IPS-18a (cell line): ENCODE measurements around the gene SHISA6.

Experiments used
- H3K27ac ChIP-seq: one replicate; pipeline ENCODE4 v1.5.1; 2013; ENCODE audit warnings: low read length
- H3K27me3 ChIP-seq: one replicate; pipeline ENCODE4 v1.6.1; 2013; ENCODE audit warnings: mild to moderate bottlenecking, low read length; ENCODE audit not compliant: control insufficient read depth, insufficient read depth
- H3K36me3 ChIP-seq: one replicate; pipeline ENCODE4 v1.6.1; 2013; ENCODE audit warnings: low read depth, low read length; ENCODE audit not compliant: control insufficient read depth
- H3K4me1 ChIP-seq: one replicate; pipeline ENCODE4 v1.6.1; 2013; ENCODE audit warnings: low read depth, low read length; ENCODE audit not compliant: control insufficient read depth
- H3K4me3 ChIP-seq: one replicate; pipeline ENCODE4 v1.5.1; 2013; ENCODE audit warnings: low read length
- H3K9ac ChIP-seq: one replicate; pipeline ENCODE4 v1.6.1; 2013; ENCODE audit warnings: mild to moderate bottlenecking, low read length, moderate library complexity
- H3K9me3 ChIP-seq: one replicate; pipeline ENCODE4 v1.6.1; 2013; ENCODE audit warnings: low read depth, low read length; ENCODE audit not compliant: control insufficient read depth

Gene SHISA6

DNA sequence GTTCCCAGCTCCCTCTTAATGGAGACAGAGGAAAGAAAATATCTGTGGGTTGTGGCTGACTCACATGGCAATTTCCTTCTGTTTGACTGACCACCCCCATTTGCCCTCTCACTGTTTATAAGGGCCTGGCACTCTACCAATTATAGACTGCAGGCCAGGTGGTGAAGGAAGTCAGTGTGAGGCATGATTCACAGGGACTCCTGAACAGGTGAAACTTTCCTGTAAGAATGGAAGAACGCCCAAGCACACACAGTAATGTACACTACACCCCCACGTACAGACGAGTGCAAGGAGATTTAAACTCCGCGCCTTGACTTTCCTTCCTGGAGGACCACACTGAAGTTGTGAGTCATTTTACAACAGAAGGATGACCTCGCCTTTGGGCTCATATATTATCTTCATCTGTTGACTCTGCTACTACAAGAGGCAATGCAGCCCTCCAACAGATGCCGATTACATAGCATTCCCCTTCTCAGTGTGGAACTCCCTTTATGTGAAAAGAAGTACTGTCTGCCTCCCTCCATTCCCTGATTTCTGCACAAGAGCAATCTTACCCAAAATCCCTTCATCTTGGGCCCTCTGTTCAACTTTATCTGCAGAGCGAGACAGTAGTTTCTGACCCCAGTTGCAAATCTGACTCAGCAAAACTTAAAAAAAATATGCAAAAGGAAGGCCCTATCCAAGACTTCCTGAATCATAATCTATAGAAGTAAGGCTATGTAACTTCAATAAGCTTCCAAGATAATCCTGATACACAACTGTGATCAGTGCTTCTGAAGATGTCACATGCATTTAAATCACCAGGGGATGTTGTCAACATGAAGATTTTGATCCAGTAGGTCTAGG is 163.6 kb downstream of the SHISA6 start:
- Histone ChIP-seq H3K27me3 (no peaks in the 10 kb centered on the region), H3K4me3 (no peak overlapping the region), H3K36me3 (no peaks in the 10 kb centered on the region), H3K9me3 (no peaks in the 10 kb centered on the region), H3K9ac (no peak overlapping the region), H3K4me1 (no peaks in the 10 kb centered on the region), H3K27ac (no peak overlapping the region)

DNA sequence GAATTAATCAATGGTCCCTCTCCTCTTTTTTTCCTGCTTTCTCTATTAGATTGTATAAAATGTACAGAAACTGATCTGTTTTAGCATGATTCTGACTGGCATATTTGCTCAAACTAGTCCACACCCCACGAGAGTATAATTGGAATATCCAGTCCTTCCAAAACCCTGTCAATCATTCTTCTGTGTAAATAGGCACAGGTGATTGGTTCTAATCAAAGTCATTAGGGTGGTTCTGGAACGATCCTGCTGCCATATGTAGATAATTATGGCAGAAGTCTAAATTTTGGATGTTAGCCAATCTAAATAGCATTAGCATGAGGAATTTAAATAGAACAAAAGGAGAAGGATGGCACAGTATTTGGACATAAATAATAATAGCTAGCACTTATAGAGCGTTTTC is 165.7 kb downstream of the SHISA6 start:
- Histone ChIP-seq H3K9ac (no peak overlapping the region), H3K27me3 (no peaks in the 10 kb centered on the region), H3K36me3 (no peaks in the 10 kb centered on the region), H3K9me3 (no peaks in the 10 kb centered on the region), H3K27ac (no peak overlapping the region), H3K4me3 (no peak overlapping the region), H3K4me1 (no peaks in the 10 kb centered on the region)

DNA sequence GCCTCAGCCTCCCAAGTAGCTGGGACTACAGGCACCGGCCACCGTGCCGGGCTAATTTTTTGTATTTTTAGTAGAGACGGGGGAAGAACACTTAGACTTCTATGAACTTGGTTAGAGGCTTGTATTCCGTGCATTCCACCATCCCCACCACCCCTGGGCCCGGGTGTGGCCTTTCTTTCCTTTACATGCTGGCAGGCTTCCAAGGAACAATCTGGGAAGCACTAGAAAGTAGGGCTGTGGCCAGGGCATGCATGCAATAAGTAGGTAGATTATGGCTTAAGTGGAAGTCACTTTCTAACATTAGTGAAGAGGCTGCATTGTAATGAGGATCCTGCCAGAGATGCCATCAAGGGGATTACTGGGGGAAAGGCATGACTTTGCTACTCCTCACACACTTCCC is 171.6 kb downstream of the SHISA6 start:
- Histone ChIP-seq H3K27me3 (no peaks in the 10 kb centered on the region), H3K9me3 (no peaks in the 10 kb centered on the region), H3K36me3 (no peaks in the 10 kb centered on the region), H3K27ac (no peak overlapping the region), H3K9ac (no peak overlapping the region), H3K4me1 (no peaks in the 10 kb centered on the region), H3K4me3 (no peak overlapping the region)

DNA sequence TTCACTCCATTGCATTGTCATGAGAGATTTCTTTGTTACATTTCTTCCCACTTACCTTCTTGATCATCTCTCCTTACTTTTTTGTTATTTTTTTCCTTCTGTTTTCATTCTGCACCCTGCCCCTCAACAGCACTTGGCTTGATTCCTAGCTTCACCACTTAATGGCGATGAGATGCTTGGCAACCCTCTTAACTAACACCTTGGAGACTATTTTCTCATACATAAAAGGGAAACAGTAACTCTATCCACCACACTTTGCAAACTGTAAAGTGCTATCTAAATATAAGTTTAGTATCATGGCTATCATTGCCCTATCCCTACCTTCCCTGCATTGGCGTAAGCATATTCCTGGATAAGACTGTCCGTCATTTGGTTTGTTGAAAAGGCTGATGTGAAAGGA is 177.3 kb downstream of the SHISA6 start:
- no peaks in the 10 kb centered on the region for H3K9me3 ChIP-seq
- no peaks in the 10 kb centered on the region for H3K4me1 ChIP-seq
- no peaks in the 10 kb centered on the region for H3K27me3 ChIP-seq
- H3K27ac ChIP-seq: no peak overlapping the region
- H3K36me3 ChIP-seq: no peaks in the 10 kb centered on the region
- H3K9ac ChIP-seq: no peak overlapping the region
- no peak overlapping the region for H3K4me3 ChIP-seq

DNA sequence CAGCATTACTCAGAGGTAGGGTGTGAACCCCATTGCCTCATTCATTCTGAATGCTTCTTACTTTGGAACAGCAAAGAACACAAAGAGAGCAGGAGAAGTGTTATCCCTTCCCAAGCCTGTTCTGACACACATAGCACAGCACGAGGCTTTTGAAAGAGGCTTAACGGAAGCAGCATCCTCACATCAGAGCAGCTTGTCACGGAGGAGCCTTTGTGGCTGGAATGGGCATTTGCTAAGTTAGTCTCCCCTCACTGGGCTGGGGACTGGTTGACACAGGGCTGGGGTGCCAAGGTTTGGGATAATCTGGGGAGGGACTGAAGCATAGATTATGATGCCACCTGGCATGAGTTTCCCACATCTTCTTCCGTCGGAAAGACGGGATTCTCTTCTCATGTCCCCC is 189.7 kb downstream of the SHISA6 start:
- no peak overlapping the region for H3K9ac ChIP-seq
- no peak overlapping the region for H3K4me3 ChIP-seq
- H3K27ac ChIP-seq: no peak overlapping the region
- no peaks in the 10 kb centered on the region for H3K27me3 ChIP-seq
- no peaks in the 10 kb centered on the region for H3K9me3 ChIP-seq
- no peaks in the 10 kb centered on the region for H3K36me3 ChIP-seq
- H3K4me1 ChIP-seq: no peaks in the 10 kb centered on the region

DNA sequence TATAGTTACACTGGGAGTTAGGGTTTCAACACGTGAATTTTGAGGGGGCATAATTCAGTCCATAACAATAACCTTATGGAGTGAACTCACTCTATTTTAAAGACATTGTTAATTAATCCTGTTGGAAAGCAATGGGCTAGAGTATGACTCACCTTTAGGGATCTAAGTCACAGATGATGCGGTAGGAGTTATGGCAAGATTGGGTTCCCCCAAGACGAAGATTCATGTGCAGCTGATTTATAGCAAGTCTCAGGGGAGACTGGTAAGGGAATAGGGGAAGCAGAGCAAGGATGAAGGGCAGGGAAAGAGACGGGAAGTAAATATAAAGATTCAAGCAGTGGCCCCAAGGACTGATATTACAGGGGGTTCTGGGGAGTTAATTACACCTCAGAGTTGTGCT is 197.7 kb downstream of the SHISA6 start:
- Histone ChIP-seq H3K27me3 (no peaks in the 10 kb centered on the region), H3K9ac (no peak overlapping the region), H3K4me3 (no peak overlapping the region), H3K36me3 (no peaks in the 10 kb centered on the region), H3K9me3 (no peaks in the 10 kb centered on the region), H3K4me1 (no peaks in the 10 kb centered on the region), H3K27ac (no peak overlapping the region)

DNA sequence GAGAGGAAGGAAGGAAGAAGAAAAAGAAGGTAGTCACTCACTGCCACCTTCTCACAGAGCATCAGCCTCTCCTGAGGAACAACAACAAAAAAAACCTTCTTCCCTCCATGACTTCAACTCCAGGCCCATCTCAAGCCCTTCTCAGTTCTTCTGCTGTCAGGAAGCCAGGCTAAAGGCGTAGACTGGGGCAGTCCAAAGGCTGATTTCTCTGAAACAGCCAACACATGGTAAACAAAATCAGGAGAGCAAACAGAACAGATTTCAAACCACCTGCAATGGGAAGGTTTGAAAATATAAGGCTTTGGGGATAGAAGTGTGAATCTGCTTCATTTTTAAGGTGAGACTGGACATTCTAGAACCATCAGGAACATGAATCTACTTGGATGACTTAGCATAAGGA is 200.0 kb downstream of the SHISA6 start:
- Histone ChIP-seq H3K9ac (no peak overlapping the region), H3K9me3 (no peaks in the 10 kb centered on the region), H3K4me3 (no peak overlapping the region), H3K27ac (no peak overlapping the region), H3K4me1 (no peaks in the 10 kb centered on the region), H3K27me3 (no peaks in the 10 kb centered on the region), H3K36me3 (no peaks in the 10 kb centered on the region)

DNA sequence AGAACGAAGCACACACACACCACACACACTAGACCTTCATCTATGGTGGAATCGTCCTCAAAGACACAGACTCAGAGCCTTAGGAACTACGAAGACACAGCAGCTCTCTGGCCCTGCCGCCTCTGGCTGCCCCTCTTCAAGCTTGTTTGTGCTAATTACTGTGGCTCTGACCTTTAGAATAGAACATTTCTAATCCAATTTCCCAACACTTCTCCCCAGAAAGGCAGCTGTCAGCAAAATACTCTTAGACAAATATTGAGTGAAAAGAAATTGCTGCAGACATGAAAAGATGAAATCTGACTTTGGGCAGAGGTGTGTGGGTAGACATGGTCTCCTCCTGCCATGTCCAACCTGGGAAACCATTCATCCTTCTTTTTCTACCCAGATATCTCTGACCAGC is 205.3 kb downstream of the SHISA6 start:
- Histone ChIP-seq H3K4me3 (no peak overlapping the region), H3K9me3 (no peaks in the 10 kb centered on the region), H3K4me1 (no peaks in the 10 kb centered on the region), H3K27ac (no peak overlapping the region), H3K27me3 (no peaks in the 10 kb centered on the region), H3K9ac (no peak overlapping the region), H3K36me3 (no peaks in the 10 kb centered on the region)

DNA sequence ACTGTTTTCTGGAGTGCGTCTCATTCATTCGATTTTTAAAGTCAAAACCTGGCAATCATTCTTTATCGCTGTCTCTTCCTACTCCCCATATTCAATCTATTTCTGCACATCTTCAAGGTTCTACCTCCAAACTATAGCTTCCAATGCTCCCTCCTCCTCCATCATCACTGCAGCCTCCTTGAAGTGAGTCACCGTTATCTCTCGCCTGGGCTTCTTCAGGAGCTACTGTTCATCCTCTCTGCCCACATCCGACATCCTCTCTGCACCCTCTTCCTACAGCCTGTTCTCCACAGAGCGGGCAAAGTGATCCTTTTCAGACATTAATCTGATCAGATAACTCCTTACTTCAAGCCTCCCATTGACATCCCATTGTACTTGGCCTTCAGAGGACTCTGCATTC is 213.1 kb downstream of the SHISA6 start:
- Histone ChIP-seq H3K36me3 (no peaks in the 10 kb centered on the region), H3K9ac (no peak overlapping the region), H3K27me3 (no peaks in the 10 kb centered on the region), H3K9me3 (no peaks in the 10 kb centered on the region), H3K27ac (no peak overlapping the region), H3K4me1 (no peaks in the 10 kb centered on the region), H3K4me3 (no peak overlapping the region)

DNA sequence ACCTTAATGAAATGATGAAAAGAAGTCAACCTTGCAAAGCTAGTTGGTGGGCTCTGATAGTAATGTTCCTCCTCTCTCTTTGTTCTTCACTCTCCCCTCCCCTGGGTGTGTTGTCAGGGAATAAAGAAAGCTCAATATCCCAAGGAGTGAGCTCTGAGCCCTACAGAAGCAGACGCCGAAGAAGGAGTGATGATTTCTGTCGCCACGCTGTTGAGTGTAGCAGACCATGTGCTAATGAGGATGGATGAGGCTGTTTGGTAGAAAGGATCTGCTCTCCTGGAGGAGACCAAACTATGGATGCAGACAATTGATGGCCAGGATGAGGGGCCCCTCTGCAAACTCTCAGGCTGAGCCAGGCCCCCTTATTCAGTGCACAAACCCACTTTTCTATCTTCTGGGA is 217.3 kb downstream of the SHISA6 start:
- no peaks in the 10 kb centered on the region for H3K4me1 ChIP-seq
- no peaks in the 10 kb centered on the region for H3K27me3 ChIP-seq
- H3K36me3 ChIP-seq: no peaks in the 10 kb centered on the region
- H3K27ac ChIP-seq: no peak overlapping the region
- H3K9me3 ChIP-seq: no peaks in the 10 kb centered on the region
- H3K4me3 ChIP-seq: no peak overlapping the region
- no peak overlapping the region for H3K9ac ChIP-seq

DNA sequence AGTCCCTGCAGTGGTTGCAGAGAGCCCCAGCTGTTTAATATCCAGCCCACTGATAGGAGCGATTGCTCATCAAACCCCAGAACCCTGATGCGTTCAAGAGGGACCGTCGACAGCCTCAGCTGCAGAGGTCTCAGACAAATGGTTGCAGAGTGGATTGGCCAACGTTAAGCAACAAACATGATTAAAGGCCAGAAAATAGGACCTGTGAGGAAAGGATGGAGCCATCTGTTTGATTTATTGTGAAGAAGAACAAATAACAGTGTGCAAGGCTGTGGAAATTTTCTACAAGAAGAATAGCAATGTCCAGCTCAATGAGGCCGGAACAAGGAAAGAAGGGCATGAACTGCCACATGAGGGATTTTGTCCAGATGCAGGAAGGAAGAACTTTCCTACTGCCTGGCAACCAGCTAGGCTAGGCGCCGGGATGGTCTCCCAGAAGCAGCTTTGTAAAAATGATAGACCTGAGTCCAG is 218.9 kb downstream of the SHISA6 start:
- no peak overlapping the region for H3K27ac ChIP-seq
- H3K4me3 ChIP-seq: no peak overlapping the region
- H3K9me3 ChIP-seq: no peaks in the 10 kb centered on the region
- H3K4me1 ChIP-seq: no peaks in the 10 kb centered on the region
- no peaks in the 10 kb centered on the region for H3K27me3 ChIP-seq
- no peaks in the 10 kb centered on the region for H3K36me3 ChIP-seq
- no peak overlapping the region for H3K9ac ChIP-seq

DNA sequence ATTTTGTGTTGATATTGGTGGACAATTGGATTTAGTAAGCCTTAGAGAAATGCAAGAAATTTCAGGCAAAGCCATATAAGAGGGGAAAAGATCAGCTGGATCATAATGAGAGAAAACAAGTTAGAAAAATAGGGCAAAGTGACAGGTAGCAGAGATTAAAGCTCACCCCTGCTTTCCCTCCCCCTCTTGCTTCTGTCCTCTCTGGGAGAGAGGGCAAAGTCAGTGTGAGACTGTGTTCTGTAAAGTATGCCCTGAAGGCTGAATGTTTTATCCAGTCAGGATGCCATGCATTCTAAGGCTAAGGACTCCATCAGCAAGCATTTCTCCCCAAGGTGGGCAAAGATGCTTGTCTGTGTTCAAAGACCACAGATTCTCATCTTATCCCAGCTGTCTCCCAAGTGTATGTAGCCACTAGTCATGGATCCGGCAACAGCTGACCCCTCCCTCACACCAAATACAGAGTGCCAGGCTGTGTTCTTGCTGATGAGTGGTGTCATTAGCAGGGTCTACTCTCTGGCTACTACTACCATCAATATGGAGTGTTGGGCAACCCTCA is 221.1 kb downstream of the SHISA6 start:
- Histone ChIP-seq H3K27ac (no peak overlapping the region), H3K27me3 (no peaks in the 10 kb centered on the region), H3K4me3 (no peak overlapping the region), H3K9ac (no peak overlapping the region), H3K9me3 (no peaks in the 10 kb centered on the region), H3K4me1 (no peaks in the 10 kb centered on the region), H3K36me3 (no peaks in the 10 kb centered on the region)
